Right ventricle myocardium superior (tissue), 1 donor: ENCODE data around the gene ATP8B4. TPM values are rescaled to one million over a fixed set of nuclear protein-coding genes. Genes with fewer than 3 reads are reported as not detected.
"Not testable (repeated sequence)": the region's sequence is repeated elsewhere in the genome, so short reads cannot be mapped to it uniquely, and the experiment has no call there.

ENCODE experiments used
- ATAC-seq: fragments of 200-7000 bp; cut with Tn5 transposase; one replicate; pipeline ENCODE4 v1.9.1; 2020; ENCODE audit warnings: mild to moderate bottlenecking; ENCODE audit not compliant: poor library complexity
- DNase-seq: peaks from one replicate; pipeline ENCODE4 v3.0.0-alpha.2; 2020
- intact Hi-C: fragments of 100-400 bp; cut with DNase I; formaldehyde crosslinking; loops from one replicate; pipeline ENCODE4 v1.11.2; 2022
- total RNA-seq: library from RNA; stranded (reverse); fragmentation: NEBNext Ultra II Directional; extraction: Animal tissue kit (Norgen Biotek cat#: 25700); gene quantifications from one replicate; pipeline ENCODE4 v1.2.1, GENCODE V29; 2021
- donor health status: DM: no; HTN: yes; CAD: no; lungs with severe emphysema.

The ATP8B4 gene
- total RNA-seq, 1 donor from 2014 or later = 3.6 TPM

DNA sequence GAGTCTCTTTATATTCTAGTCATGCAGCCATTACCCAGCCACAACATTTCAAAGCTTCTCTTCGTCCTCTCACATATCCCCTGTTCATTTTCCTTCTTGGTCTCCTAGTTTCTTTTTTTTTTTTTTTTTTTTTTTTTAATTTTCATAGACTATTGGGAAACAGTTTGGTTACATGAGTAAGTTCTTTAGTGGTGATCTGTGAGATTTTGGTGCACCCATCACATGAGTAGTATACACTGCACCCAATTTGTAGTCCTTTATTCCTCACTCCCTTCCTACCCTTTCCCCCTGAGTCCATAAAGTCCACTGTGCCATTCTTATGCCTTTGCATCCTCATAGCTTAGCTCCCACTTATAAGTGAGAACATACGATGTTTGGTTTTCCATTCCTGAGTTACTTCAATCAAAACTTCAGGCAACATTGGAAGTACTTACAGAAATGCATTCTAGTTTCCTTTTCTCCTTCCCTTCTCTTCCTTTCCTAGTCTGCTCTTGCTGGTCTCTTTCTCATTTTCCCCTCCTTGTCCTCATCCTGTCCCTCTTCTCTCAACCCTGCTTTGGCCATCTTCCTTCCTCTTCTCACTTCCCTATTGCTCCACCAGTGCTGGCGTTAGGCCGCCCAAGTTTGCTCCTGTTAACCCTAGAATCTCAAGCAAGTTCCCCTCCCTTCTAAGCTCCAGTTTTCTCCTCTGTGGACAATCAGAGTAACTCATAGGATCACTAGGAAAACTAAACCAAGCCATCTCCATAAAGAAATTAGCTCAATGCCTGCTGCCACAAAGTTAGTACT, 4.8 kb downstream of the ATP8B4 start:
- ATAC-seq = peak; percentile 63
- intact Hi-C loops = no loop called here
- DNase-seq = peak; percentile 66

DNA sequence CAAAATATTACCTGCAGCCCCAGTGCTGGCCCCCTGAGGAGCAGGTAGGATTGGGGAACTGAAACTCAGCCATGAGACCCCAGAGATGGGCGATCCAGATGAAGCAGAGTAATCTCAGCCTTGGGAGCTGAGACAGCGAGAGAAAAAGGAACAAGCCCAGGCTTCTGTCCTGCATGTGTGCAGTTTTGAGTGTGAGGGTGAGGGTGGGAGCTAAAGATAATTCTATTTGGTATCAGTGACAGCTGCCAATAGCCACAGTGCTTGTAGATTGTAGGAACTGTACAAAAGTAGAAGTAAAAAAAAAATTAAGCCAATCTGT, 5.9 kb downstream of the ATP8B4 start:
- ATAC-seq = peak; percentile 47
- DNase-seq = no peak
- intact Hi-C loops = no loop called here

DNA sequence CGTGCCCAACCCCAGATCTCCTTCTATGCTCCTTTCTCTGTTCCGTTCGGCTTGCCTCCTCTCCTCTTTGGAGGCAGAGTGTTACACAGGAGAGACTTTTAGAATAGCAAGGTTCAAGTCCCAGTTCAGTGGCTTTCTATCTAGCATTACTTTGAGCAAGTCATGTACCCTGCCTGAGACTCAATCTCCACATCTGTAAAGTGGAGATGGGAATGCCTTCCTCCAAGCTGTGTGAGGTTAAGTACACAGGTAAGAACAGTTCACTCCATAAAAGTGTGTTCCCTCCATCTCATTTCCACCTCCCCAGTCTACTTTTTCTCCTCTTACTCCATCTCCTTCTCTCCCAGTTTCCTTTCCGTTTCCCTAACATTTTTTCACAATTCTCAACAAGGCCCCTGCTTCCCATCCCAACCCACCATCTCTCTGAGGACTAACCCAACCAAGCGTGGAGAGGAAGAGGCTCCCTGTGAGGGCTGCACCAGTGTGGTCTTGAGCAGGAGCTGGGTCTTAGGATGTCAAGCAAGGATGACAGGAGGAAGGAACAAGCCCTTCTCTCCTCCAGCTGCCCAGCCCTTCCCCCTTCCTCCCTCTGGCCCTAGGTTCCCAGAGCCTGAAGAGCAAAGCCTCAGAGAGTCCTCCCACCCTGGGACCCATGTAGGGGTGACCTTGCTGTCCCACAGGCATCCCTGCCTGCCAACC, 6.4 kb downstream of the ATP8B4 start:
- no peak for DNase-seq
- intact Hi-C loops = no loop called here
- ATAC-seq = peak; percentile 37

DNA sequence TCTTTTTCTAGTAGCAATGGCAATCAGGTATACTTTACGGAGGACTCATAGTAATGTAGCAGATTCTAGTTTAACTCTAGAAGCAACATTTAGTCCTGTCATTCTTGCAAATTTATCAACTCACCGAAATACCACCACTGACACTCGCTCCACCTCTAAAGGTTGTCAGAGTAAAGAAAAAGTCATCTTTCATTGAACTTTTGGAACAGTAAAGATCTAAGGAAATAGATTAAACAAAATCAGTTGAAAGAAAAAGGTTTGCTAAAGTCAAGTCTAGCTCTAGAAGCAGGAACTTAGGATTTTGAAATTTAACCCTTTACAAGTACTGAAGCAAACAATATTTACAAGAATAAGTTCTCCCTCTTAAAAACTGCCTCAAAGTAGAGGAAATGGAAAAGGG, 8.7 kb downstream of the ATP8B4 start:
- intact Hi-C loops = no loop called here
- DNase-seq (no peak), ATAC-seq (no peak)

DNA sequence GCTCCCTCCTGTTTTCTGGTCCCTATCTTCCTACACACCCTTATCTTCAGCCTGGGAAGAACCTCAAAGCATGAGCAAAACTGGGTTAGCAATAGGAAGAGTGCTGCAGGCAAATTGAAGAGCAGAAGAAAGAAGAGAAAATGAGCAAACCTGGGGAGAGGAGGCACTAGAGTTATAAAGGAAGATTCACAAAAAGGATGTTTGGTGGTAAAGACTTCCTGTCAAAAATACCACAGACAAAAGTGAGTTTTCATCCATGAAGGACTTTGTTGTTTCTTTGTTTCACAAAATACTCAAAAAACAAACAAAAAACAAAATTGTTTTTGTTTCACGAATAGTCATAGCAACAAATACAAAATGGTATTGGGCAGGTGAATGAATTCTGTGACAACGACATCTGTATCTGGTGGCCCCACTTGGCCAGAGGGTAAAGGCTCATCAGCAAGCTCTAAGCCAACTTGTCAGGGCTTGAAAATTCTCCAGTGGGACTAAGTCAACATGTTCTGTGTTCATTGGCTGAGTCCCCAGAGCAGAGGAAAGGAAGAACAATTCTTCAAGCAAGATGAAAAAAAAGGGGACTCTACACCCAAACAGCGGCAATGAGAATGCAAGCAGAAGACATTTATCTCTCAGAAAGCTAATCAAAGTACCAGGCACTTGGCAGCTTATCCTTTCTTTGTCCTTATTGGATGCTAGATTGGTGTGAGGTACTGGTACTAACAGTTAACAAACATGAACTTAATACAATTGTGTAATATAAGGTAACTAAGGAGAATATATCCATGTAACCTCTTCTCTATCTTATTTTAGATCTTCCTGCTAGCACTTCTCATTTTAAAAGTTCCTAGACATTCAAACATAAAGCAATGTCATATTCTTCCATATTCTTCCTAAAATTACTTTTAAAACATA, 9.7 kb downstream of the ATP8B4 start:
- intact Hi-C loops = no loop called here
- DNase-seq (no peak), ATAC-seq (peak; percentile 32)

DNA sequence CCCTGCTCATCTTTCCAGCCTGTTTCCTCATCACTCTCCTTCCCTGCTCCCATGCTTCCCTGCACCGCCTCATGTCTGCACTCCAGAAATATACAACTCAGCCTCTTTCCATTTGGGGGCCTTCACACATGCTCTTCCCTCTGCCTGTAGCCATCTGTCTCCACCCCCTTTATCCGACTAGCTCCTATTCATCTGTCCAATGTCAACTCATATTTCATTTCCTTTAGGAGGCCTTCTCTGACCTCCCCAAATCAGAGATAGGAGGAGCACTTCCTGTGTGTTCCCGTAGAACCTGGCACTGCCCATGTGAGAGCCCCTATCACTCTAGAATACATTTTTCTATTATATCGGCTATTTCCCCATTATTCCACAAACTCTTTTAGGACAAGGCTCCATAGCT, 10.6 kb downstream of the ATP8B4 start:
- intact Hi-C loops = no loop called here
- ATAC-seq = no peak
- no peak for DNase-seq

DNA sequence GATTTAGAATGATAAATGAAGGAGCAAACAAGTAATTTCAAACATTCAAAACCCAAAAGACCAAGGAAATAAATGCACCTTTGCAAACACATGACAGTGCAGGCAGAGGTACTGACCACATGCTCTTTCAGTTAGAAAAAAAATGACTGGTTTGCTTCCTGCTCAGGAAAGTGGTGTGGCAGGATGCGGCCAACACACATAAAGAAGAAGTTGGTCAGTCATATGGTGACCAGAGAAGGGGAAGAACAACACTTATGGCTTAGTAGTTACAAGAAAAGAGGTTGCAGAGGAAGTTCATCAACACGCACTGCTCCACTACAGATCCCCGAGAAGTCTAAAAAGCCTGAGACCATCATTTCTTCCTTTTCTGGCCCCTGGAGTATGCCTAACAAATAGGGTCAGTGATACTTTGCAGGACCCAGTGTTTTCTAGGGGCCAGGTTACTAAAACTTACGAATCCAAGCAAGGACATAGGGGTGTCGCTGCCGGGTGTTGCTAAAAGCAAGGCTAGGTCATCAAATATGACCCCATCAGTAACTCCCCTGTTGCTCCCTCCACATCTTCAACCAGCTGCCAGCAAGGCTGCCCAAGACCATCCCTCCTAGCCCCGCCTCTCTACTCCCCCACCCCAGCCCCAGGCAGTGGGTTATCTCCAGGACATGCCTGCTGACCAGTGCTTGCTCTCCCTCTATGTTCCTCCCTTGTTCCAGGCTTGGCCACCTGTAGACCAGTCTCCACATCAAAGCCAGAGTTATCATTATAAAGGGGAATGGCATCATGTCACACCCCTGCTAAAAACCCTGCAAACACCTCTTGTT, 11.2 kb downstream of the ATP8B4 start:
- DNase-seq (peak; percentile 59), ATAC-seq (peak; percentile 71)
- intact Hi-C loops = no loop called here

DNA sequence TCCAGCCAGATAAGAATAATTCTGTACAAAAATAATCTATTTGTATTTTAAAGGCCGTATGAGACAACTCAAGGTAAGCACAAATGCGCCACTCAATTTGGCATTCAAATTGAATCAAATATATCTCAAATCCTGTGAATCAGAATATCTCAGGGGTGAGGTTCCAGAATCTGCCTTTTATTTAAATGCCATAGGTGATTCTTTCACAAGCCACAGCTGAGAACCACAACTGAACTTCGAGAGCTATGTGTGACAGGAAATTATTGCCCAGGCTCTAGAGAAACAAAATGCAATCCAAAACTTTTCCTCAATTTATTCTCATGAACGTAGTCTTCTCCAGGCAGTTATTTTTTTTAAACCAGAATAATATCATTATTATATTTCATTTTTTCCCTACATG, 11.9 kb downstream of the ATP8B4 start:
- intact Hi-C loops = no loop called here
- ATAC-seq = no peak

DNA sequence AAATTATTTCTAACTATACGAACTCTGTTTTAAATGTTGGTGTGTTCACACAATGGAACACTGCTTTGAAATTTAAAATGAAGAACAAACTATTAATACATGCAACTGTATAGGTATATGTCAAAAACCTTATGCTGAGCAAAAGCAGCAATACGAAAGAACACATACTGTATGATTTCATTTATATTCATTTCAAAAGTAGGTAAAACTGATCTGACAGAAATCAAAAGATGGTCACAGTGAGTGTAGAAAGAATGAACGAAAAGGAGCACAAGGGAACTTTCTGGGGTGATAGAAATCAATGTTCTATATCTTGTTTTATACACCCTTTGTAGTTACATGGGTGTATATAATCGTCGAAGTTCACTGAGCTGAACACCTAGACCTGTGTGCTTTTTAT, 12.6 kb downstream of the ATP8B4 start:
- DNase-seq (no peak), ATAC-seq (no peak)
- intact Hi-C loops = no loop called here

More for the DNA sequence above, 11.9 kb downstream of the ATP8B4 start:
- no peak for DNase-seq

DNA sequence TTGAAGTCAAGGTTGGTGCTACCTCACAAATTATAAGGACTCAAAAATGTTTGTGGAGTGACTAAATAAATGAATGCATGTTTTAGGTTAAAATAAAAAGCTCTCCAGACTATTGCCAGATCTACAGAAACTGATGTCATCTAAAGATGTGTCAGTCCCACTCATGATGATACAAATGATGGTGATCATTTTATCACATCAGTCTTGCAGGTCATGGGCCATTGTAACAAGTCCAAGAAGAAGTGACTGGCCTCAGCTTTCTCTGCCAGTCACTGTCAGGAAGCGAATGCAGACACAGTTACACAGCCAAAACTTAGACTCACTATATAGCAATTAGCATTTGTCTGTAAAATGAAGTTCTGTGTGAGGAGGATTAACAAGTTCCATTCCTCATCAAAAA, 18.5 kb downstream of the ATP8B4 start:
- intact Hi-C loops = no loop called here
- DNase-seq (no peak), ATAC-seq (no peak)

DNA sequence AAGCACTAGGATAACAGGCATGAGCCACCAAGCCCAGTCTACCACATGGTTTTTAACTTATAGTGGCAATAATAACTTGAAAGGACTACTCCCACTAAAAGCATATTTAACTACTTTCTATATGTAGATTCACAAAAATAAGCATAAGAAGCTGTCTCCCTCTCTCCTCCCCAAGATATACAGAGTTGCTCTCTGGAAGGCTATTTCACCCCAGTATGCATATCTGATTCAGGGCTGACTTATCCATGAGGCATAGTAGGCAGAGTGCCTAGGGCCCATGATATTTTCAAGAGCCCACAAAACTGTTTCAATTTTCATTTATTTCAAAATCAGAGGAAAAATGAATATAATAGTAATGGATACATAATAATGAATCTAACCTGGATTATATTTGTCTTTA, 20.5 kb downstream of the ATP8B4 start:
- intact Hi-C loops = no loop called here
- DNase-seq = no peak

DNA sequence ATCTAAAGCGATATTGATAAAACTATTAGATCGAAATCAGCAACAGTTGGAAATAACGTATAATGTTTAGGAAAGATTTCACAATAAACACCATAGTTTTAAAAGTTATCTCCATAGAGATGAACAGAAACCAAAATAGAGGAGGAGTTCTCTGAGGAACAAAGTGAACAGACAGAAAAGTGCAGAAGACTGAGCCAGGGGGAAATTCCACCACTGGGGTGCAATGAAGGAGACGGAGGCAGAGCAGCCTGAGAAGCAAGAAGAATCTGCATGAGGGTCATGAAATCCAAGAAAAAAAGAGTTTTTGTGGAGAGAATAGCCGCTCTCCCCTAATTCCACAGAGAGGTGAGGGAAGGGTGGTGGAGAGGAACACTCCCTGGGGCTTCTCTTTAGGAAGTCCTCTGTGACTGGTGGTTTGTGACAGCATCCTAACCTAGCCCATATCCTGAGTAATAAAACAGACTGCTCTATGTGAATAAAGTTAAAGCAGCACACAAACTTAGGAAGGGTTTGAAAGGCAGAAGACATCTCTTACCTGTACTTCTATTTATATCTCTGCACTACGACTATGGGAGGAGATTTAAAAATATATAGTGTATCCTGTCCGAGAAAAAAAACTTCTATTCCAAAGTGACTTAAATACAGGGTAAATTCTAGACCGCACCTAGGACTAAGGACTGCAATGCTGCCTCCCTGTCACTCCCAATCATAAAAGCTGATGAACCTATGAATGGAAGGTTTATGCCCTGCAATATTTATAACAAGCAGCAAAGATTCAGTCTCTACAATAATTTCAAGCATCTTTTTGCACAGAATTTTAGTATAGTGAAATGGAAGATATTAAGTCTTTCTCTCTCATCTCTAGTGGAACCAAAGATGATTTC, 22.9 kb downstream of the ATP8B4 start:
- ATAC-seq = no peak
- intact Hi-C loops = no loop called here
- DNase-seq = no peak

More for the DNA sequence above, 20.5 kb downstream of the ATP8B4 start:
- no peak for ATAC-seq

DNA sequence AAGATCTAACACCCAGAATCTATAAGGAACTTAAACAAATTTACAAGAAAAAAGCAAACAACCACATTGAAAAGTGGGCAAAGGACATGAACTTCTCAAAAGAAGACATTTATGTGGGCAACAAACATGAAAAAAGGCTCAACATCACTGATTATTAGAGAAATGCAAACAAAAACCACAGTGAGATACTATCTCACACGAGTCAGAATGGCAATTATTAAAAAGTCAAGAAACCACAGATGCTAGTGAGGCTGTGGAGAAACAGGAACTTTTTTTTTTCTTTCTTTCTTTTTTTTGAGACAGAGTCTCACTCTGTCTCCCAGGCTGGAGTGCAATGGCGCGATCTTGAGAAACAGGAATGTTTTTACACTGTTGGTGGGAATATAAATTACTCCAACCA, 29.6 kb downstream of the ATP8B4 start:
- intact Hi-C loops, ATAC-seq: not testable (repeated sequence)

DNA sequence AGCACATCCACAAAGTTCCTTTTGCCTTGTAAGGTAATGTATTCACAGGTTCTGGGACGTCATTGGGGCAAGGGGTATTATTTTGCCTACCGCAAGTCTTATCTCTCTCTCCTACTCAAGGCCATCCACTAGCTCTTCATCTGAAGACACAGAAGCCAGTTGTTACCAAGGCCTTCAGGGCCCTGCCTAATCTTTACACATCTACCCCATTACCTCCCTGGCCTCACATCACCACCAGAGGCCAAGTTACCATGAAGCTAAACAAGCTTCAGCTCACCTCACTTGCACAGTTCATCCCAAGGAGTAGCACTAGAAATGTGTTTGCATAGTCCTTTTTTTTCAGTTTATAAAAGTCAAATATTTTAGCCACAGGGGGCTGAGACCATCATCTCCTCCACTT, 34.1 kb downstream of the ATP8B4 start:
- ATAC-seq (no peak), DNase-seq (no peak)
- intact Hi-C loops = no loop called here

More for the DNA sequence above, 29.6 kb downstream of the ATP8B4 start:
- not testable (repeated sequence) for DNase-seq

DNA sequence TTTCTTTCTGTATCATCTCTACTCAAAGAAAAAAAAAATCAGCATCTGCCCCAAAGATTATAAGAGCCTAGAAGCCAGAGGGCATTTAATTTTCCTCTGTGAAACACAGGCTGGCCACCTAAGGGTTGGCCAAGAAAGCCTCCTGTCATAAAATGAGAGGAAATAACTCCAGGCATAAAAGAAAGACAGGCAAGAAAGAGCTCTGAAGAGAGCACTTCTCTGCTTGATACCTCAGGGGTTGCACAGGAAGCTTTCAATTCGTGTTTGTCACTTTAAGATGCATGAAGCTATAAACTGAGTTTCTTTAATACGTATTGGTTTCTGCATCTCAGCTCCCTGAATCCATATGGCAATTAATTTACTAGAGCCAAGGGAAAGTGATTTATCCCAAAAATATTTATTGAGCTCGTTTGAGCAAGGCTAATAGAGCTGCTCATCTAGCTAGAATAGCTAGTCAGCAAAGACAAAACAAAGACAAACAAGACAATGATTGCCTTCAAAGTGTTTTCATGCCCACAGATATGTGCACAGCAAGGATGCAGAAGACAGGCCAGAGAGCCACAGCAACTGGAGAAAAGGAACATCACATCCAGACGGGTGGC, 35.5 kb downstream of the ATP8B4 start:
- ATAC-seq (no peak), DNase-seq (no peak)
- intact Hi-C loops = no loop called here

DNA sequence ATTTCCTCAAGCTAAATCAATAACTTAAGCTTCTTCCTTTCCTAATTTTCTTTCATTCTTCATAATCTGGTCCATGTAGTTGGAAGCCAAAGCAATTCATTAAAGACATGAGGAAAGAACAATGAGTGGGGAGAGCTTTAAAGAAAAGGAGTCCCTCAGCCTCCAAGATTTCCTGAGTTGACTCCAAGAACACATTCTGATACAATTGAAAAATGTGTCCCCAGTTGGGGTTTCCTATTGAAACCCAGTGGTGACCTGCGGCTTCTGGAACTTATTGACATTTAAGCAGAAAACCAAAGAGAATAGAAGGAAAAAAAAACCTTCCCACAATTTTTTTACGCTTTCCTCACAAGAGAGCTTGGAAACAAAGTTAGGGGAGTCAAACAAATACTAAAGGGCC, 37.0 kb downstream of the ATP8B4 start:
- ATAC-seq (no peak), DNase-seq (no peak)
- intact Hi-C loops = no loop called here

DNA sequence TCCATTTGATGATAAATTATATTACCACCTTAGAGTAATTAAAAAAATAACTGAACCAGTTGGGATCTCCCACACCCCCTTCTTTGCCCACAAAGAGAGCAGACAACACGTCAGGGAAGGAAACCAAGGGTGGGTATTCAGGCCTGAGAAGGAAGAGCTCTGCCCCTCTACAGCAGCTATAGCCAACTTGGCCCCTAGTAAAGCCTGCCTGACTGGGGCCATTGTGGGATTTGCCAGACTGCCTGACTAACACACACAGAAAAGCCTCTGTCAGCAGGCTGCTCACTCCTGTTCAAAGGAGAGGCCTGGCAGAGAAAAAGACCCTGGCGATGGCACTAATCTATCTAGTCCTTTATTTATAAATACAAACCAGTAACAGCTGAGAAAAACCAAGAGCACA, 41.4 kb downstream of the ATP8B4 start:
- ATAC-seq = no peak
- intact Hi-C loops = no loop called here
- no peak for DNase-seq
